ENCODE data around the gene MYBPC2.
A peak's percentile ranks its signal among the peaks of the same experiment; 100 is the strongest.

Gene MYBPC2

GRCh38 chr19:50476224-50476906 lies 43.7 kb downstream of the MYBPC2 start, which contains the start of the genes EMC10 and GARIN5A (continued):
- TF ChIP-seq ZNF302 (tag by site-specific recombination; IDR thresholded peaks at IDR 0.05; ENCODE audit: low read depth) (no peak), OVOL3 (tag by site-specific recombination; IDR thresholded peaks at IDR 0.05) (0 out of 2 replicates have a peak, but pooled peaks have one; percentile 51), GLI4 (tag by site-specific recombination; IDR thresholded peaks at IDR 0.05) (peak; percentile 88; the same call in 1 of the 2 replicates), HOXA7 (CRISPR knock-in tag; IDR thresholded peaks at IDR 0.05; ENCODE audit: borderline replicate concordance) (no peak), PRDM6 (tag by site-specific recombination; IDR thresholded peaks at IDR 0.05) (no peak), ZNF629 (tag by site-specific recombination; IDR thresholded peaks at IDR 0.05) (peak; percentile 100), ZSCAN5A (tag by site-specific recombination; IDR thresholded peaks at IDR 0.05) (0 out of 2 replicates have a peak, but pooled peaks have one; percentile 20), ZNF362 (tag by site-specific recombination; IDR thresholded peaks at IDR 0.05) (no peak), ZNF16 (tag by site-specific recombination; IDR thresholded peaks at IDR 0.05; ENCODE audit: low read depth) (no peak), ZNF391 (tag by site-specific recombination; IDR thresholded peaks at IDR 0.05; ENCODE audit: borderline replicate concordance, low read depth) (peak; percentile 59; the same call in 1 of the 2 replicates), SP3 (tag by site-specific recombination; IDR thresholded peaks at IDR 0.05) (peak; percentile 83), KLF16 (tag by site-specific recombination; IDR thresholded peaks at IDR 0.05) (peak; percentile 81), ZNF114 (tag by site-specific recombination; IDR thresholded peaks at IDR 0.05) (no peak), ZNF155 (tag by site-specific recombination; IDR thresholded peaks at IDR 0.05) (no peak), PRDM4 (tag by site-specific recombination; IDR thresholded peaks at IDR 0.05) (peak; percentile 34), ZNF274 (IDR thresholded peaks at IDR 0.05; ENCODE audit: low read length) (no peak), ZNF274 (tag by site-specific recombination; IDR thresholded peaks at IDR 0.05; ENCODE audit: borderline replicate concordance) (no peak), ZNF341 (tag by site-specific recombination; IDR thresholded peaks at IDR 0.05; ENCODE audit: low read depth) (no peak; the same call in 1 of the 2 replicates), REST (tag by site-specific recombination; IDR thresholded peaks at IDR 0.05) (no peak), YY2 (tag by site-specific recombination; IDR thresholded peaks at IDR 0.05) (peak; percentile 99), ZBTB48 (tag by site-specific recombination; IDR thresholded peaks at IDR 0.05) (peak; percentile 96), PRDM2 (tag by site-specific recombination; IDR thresholded peaks at IDR 0.05; ENCODE audit: borderline replicate concordance) (no peak), YY1 (tag by site-specific recombination; IDR thresholded peaks at IDR 0.05) (peak; percentile 89; the same call in 1 of the 2 replicates)
